ENCODE results near the gene FHIT. TPM values are rescaled to one million over a fixed set of nuclear protein-coding genes. Genes with fewer than 3 reads are reported as not detected.

The FHIT gene
- total RNA-seq, 1 donor from 2014 or later, result 23.8 TPM

- H3K27ac Mint-ChIP-seq, result no peak overlapping the region
- no peaks in the 10 kb centered on the region for H3K36me3 Mint-ChIP-seq (ENCODE audit: low read depth)
- H3K4me1 Mint-ChIP-seq, result no peaks in the 10 kb centered on the region
- no peaks in the 10 kb centered on the region for H3K27me3 Mint-ChIP-seq
- intact Hi-C loops (cut with micrococcal nuclease), result no loop called here
- peaks cover 8% of the 10 kb centered on the region for H3K9me3 Mint-ChIP-seq
- DNase-seq, result no peak
- no peak overlapping the region for H3K4me3 Mint-ChIP-seq
Measured at GRCh38 chr3:60309539-60310268, 941.5 kb downstream of the FHIT start.

- Mint-ChIP-seq H3K4me1 (peaks cover 2% of the 10 kb centered on the region), H3K4me3 (no peak overlapping the region), H3K27me3 (no peaks in the 10 kb centered on the region), H3K9me3 (peaks cover 8% of the 10 kb centered on the region), H3K27ac (no peak overlapping the region), H3K36me3 (ENCODE audit: low read depth) (no peaks in the 10 kb centered on the region)
- no peak for DNase-seq
- intact Hi-C loops (cut with micrococcal nuclease), result no loop called here
Measured at GRCh38 chr3:60308808-60309207, 942.4 kb downstream of the FHIT start.

- no peak for DNase-seq
- Mint-ChIP-seq H3K27me3 (no peaks in the 10 kb centered on the region), H3K4me1 (peaks cover 8% of the 10 kb centered on the region), H3K36me3 (ENCODE audit: low read depth) (no peaks in the 10 kb centered on the region), H3K4me3 (no peak overlapping the region), H3K27ac (no peak overlapping the region), H3K9me3 (peaks cover 8% of the 10 kb centered on the region)
- intact Hi-C loops (cut with micrococcal nuclease), result no loop called here
Measured at GRCh38 chr3:60307562-60308199, 943.6 kb downstream of the FHIT start.

GRCh38 chr3:60304112-60304511 lies 947.1 kb downstream of the FHIT start:
- H3K9me3 Mint-ChIP-seq, result peaks cover 7% of the 10 kb centered on the region

GRCh38 chr3:60303160-60303559 lies 948.1 kb downstream of the FHIT start:
- H3K27ac Mint-ChIP-seq, result no peak overlapping the region
- H3K36me3 Mint-ChIP-seq (ENCODE audit: low read depth), result peaks cover 4% of the 10 kb centered on the region
- no peak for DNase-seq
- peaks cover 12% of the 10 kb centered on the region for H3K4me1 Mint-ChIP-seq
- no peaks in the 10 kb centered on the region for H3K27me3 Mint-ChIP-seq
- peaks cover 13% of the 10 kb centered on the region for H3K9me3 Mint-ChIP-seq
- intact Hi-C loops (cut with micrococcal nuclease), result loop anchor here (5.0 kb wide), 1 partner anchor 59 kb away; no protein-coding TSS in a partner anchor
- no peak overlapping the region for H3K4me3 Mint-ChIP-seq

More at GRCh38 chr3:60304112-60304511, 947.1 kb downstream of the FHIT start:
- peaks cover 12% of the 10 kb centered on the region for H3K4me1 Mint-ChIP-seq
- H3K36me3 Mint-ChIP-seq (ENCODE audit: low read depth), result peaks cover 2% of the 10 kb centered on the region
- H3K4me3 Mint-ChIP-seq, result no peak overlapping the region
- no peak for DNase-seq
- H3K27me3 Mint-ChIP-seq, result no peaks in the 10 kb centered on the region
- intact Hi-C loops (cut with micrococcal nuclease), result loop anchor here (5.0 kb wide), 1 partner anchor 58 kb away; no protein-coding TSS in a partner anchor
- no peak overlapping the region for H3K27ac Mint-ChIP-seq

GRCh38 chr3:60301142-60301541 lies 950.1 kb downstream of the FHIT start:
- no peak for DNase-seq
- intact Hi-C loops (cut with micrococcal nuclease), result loop anchor here (5.0 kb wide), 1 partner anchor 61 kb away; no protein-coding TSS in a partner anchor
- no peak overlapping the region for H3K4me3 Mint-ChIP-seq
- H3K4me1 Mint-ChIP-seq, result peaks cover 16% of the 10 kb centered on the region
- peaks cover 22% of the 10 kb centered on the region for H3K9me3 Mint-ChIP-seq
- no peak overlapping the region for H3K27ac Mint-ChIP-seq
- peaks cover 4% of the 10 kb centered on the region for H3K36me3 Mint-ChIP-seq (ENCODE audit: low read depth)
- no peaks in the 10 kb centered on the region for H3K27me3 Mint-ChIP-seq

- DNase-seq, result no peak
- H3K27me3 Mint-ChIP-seq, result no peaks in the 10 kb centered on the region
- intact Hi-C loops (cut with micrococcal nuclease), result no loop called here
- no peak overlapping the region for H3K27ac Mint-ChIP-seq
- H3K36me3 Mint-ChIP-seq (ENCODE audit: low read depth), result peaks cover 4% of the 10 kb centered on the region
- no peak overlapping the region for H3K4me3 Mint-ChIP-seq
- peaks cover 31% of the 10 kb centered on the region for H3K9me3 Mint-ChIP-seq
- peaks cover 22% of the 10 kb centered on the region for H3K4me1 Mint-ChIP-seq
Measured at GRCh38 chr3:60298141-60298540, 953.1 kb downstream of the FHIT start.

GRCh38 chr3:60294181-60294580 lies 957.1 kb downstream of the FHIT start:
- DNase-seq, result no peak
- intact Hi-C loops (cut with micrococcal nuclease), result no loop called here
- H3K4me3 Mint-ChIP-seq, result no peak overlapping the region
- no peaks in the 10 kb centered on the region for H3K27me3 Mint-ChIP-seq
- H3K9me3 Mint-ChIP-seq, result peaks cover 38% of the 10 kb centered on the region
- H3K4me1 Mint-ChIP-seq, result peaks cover 16% of the 10 kb centered on the region
- H3K36me3 Mint-ChIP-seq (ENCODE audit: low read depth), result peaks cover 2% of the 10 kb centered on the region
- no peak overlapping the region for H3K27ac Mint-ChIP-seq

GRCh38 chr3:60291115-60291514 lies 960.1 kb downstream of the FHIT start:
- Mint-ChIP-seq H3K27ac (no peak overlapping the region), H3K27me3 (no peaks in the 10 kb centered on the region), H3K4me1 (peaks cover 12% of the 10 kb centered on the region), H3K9me3 (peaks cover 30% of the 10 kb centered on the region), H3K36me3 (ENCODE audit: low read depth) (no peaks in the 10 kb centered on the region), H3K4me3 (no peak overlapping the region)
- intact Hi-C loops (cut with micrococcal nuclease), result no loop called here
- no peak for DNase-seq

- H3K9me3 Mint-ChIP-seq, result peaks cover 31% of the 10 kb centered on the region
- no peak overlapping the region for H3K4me3 Mint-ChIP-seq
- H3K36me3 Mint-ChIP-seq (ENCODE audit: low read depth), result no peaks in the 10 kb centered on the region
- intact Hi-C loops (cut with micrococcal nuclease), result no loop called here
- no peak for DNase-seq
- H3K4me1 Mint-ChIP-seq, result peaks cover 10% of the 10 kb centered on the region
- no peak overlapping the region for H3K27ac Mint-ChIP-seq
- no peaks in the 10 kb centered on the region for H3K27me3 Mint-ChIP-seq
Measured at GRCh38 chr3:60290122-60290492, 961.1 kb downstream of the FHIT start.

GRCh38 chr3:60289341-60290121 lies 961.7 kb downstream of the FHIT start:
- intact Hi-C loops (cut with micrococcal nuclease), result no loop called here
- H3K4me3 Mint-ChIP-seq, result no peak overlapping the region
- no peak for DNase-seq
- no peak overlapping the region for H3K27ac Mint-ChIP-seq
- H3K9me3 Mint-ChIP-seq, result peaks cover 25% of the 10 kb centered on the region
- H3K36me3 Mint-ChIP-seq (ENCODE audit: low read depth), result no peaks in the 10 kb centered on the region
- H3K4me1 Mint-ChIP-seq, result peaks cover 9% of the 10 kb centered on the region
- no peaks in the 10 kb centered on the region for H3K27me3 Mint-ChIP-seq

GRCh38 chr3:60282866-60283265 lies 968.4 kb downstream of the FHIT start:
- no peak for DNase-seq
- Mint-ChIP-seq H3K27ac (no peak overlapping the region), H3K27me3 (no peaks in the 10 kb centered on the region), H3K36me3 (ENCODE audit: low read depth) (no peaks in the 10 kb centered on the region), H3K9me3 (peaks cover 20% of the 10 kb centered on the region), H3K4me3 (no peak overlapping the region), H3K4me1 (no peaks in the 10 kb centered on the region)
- intact Hi-C loops (cut with micrococcal nuclease), result no loop called here

GRCh38 chr3:60281970-60282369 lies 969.3 kb downstream of the FHIT start:
- Mint-ChIP-seq H3K4me1 (no peaks in the 10 kb centered on the region), H3K9me3 (peaks cover 20% of the 10 kb centered on the region), H3K27ac (no peak overlapping the region), H3K4me3 (no peak overlapping the region), H3K27me3 (no peaks in the 10 kb centered on the region), H3K36me3 (ENCODE audit: low read depth) (no peaks in the 10 kb centered on the region)
- DNase-seq, result no peak
- intact Hi-C loops (cut with micrococcal nuclease), result no loop called here

- Mint-ChIP-seq H3K4me1 (no peaks in the 10 kb centered on the region), H3K9me3 (peaks cover 23% of the 10 kb centered on the region), H3K27me3 (no peaks in the 10 kb centered on the region), H3K27ac (no peak overlapping the region), H3K4me3 (no peak overlapping the region), H3K36me3 (ENCODE audit: low read depth) (peaks cover 3% of the 10 kb centered on the region)
- no peak for DNase-seq
- intact Hi-C loops (cut with micrococcal nuclease), result no loop called here
Measured at GRCh38 chr3:60277361-60277800, 973.9 kb downstream of the FHIT start.
